GM03348 (cell line): ENCODE results near the gene TENT5A.
A peak's percentile ranks its signal among the peaks of the same experiment; 100 is the strongest.

Experiments
- DNase-seq: peaks from one replicate; pipeline ENCODE4 v3.0.0; 2012; ENCODE audit warnings: low spot score

The TENT5A gene

GRCh38 chr6:81771097-81771496 lies 18.6 kb upstream of the TENT5A start:
- no peak for DNase-seq

- no peak for DNase-seq
Observed at GRCh38 chr6:81770381-81770780, 17.9 kb upstream of the TENT5A start.

- DNase-seq: no peak
Observed at GRCh38 chr6:81769824-81770223, 17.3 kb upstream of the TENT5A start.

- peak; percentile 14 for DNase-seq
Observed at GRCh38 chr6:81768150-81768942, 15.9 kb upstream of the TENT5A start.

- DNase-seq: peak; percentile 56
Observed at GRCh38 chr6:81767163-81767891, 14.8 kb upstream of the TENT5A start.

- DNase-seq: peak; percentile 23
Observed at GRCh38 chr6:81766482-81767069, 14.1 kb upstream of the TENT5A start.

- no peak for DNase-seq
Observed at GRCh38 chr6:81764531-81764930, 12.1 kb upstream of the TENT5A start.

GRCh38 chr6:81763968-81764367 lies 11.5 kb upstream of the TENT5A start:
- DNase-seq: no peak

- no peak for DNase-seq
Observed at GRCh38 chr6:81763051-81763450, 10.6 kb upstream of the TENT5A start.

- DNase-seq: no peak
Observed at GRCh38 chr6:81762606-81763005, 10.1 kb upstream of the TENT5A start.

GRCh38 chr6:81762132-81762531 lies 9.7 kb upstream of the TENT5A start:
- DNase-seq: no peak

GRCh38 chr6:81761197-81761596 lies 8.7 kb upstream of the TENT5A start:
- DNase-seq: no peak

- no peak for DNase-seq
Observed at GRCh38 chr6:81759782-81760181, 7.3 kb upstream of the TENT5A start.

- no peak for DNase-seq
Observed at GRCh38 chr6:81758221-81758620, 5.7 kb upstream of the TENT5A start.

GRCh38 chr6:81756690-81757089 lies 4.2 kb upstream of the TENT5A start:
- no peak for DNase-seq

GRCh38 chr6:81755551-81755950 lies 3.1 kb upstream of the TENT5A start:
- no peak for DNase-seq

GRCh38 chr6:81754906-81755305 lies 2.4 kb upstream of the TENT5A start:
- DNase-seq: no peak

GRCh38 chr6:81753711-81754577 lies 1.5 kb upstream of the TENT5A start:
- peak; percentile 77 for DNase-seq

GRCh38 chr6:81752921-81753710 lies 635 bp upstream of the TENT5A start:
- DNase-seq: peak; percentile 93

GRCh38 chr6:81751388-81752083 lies 945 bp downstream of the TENT5A start:
- peak; percentile 40 for DNase-seq
